ENCODE measurements around the gene OCIAD1. TPM values are rescaled to one million over a fixed set of nuclear protein-coding genes. Genes with fewer than 3 reads are reported as not detected.

The OCIAD1 gene
- total and polyA plus RNA-seq, 10 of the 15 experiments (the other 5 are each of a cell fraction or from before 2014, with no cell fraction given), result 89.1 to 196 (median 136) TPM

GRCh38 chr4:48854982-48855381 is 24.1 kb downstream of the OCIAD1 start (continued):
- no peak for TF ChIP-seq TCF7 (IDR thresholded peaks at IDR 0.05; ENCODE audit: borderline replicate concordance)
- TF ChIP-seq POLR2AphosphoS5 (IDR thresholded peaks at IDR 0.05; ENCODE audit: low read length), result no peak

DNA sequence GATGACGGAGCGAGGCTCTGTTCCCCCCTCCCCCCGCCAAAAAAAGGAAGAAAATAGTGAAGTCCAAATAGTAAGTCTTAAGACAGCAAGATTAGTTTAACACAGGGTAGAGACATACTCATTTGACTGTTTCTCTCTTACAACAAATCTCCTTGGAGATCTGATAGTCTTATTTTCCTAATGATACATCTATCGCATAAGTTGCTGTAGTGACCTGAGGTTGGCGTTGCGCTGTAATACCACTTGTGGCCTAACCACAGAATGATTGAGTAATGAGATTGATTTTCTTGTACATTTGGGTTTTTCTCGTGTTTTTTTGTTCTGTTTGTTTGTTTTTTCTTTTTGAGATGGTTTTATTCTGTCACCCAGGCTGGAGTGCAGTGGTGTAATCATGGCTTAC is 27.2 kb downstream of the OCIAD1 start:
- ATAC-seq (no peak), DNase-seq (ENCODE audit: low read depth, low spot score) (no peak), FAIRE-seq (no peak)
- Histone ChIP-seq H3K4me3 (no peak overlapping the region), H3K9ac (ENCODE audit: control insufficient read depth, insufficient read depth, low read length) (no peak overlapping the region), H2AFZ (ENCODE audit: control insufficient read depth, low read depth, low read length) (no peak overlapping the region), H4K20me1 (ENCODE audit: control insufficient read depth, insufficient read depth) (no peaks in the 10 kb centered on the region), H3K79me2 (ENCODE audit: control insufficient read depth, insufficient read depth, low read length) (no peaks in the 10 kb centered on the region), H3K9me3 (replicated peaks; ENCODE audit: control insufficient read depth, insufficient read depth, low read length) (no peaks in the 10 kb centered on the region), H3K27ac (ENCODE audit: control insufficient read depth, insufficient read depth) (no peak overlapping the region), H3K4me1 (ENCODE audit: control insufficient read depth, insufficient read depth, low read length) (no peaks in the 10 kb centered on the region), H3K36me3 (ENCODE audit: control insufficient read depth in 2 of 2, insufficient read depth in 2 of 2, low read length in 1 of 2) (peaks cover 4 to 11% of the 10 kb centered on the region in 2 experiments; a peak in 2 of 4 replicates), H3K27me3 (replicated peaks in 1 of 2; ENCODE audit: control insufficient read depth in 2 of 2, insufficient read depth in 2 of 2, low read length in 1 of 2) (no peaks in the 10 kb centered on the region), H3K4me2 (ENCODE audit: control insufficient read depth, insufficient read depth) (no peak overlapping the region)
- in situ Hi-C loops (cut with MboI) (no loop called here), intact Hi-C loops (cut with micrococcal nuclease; ENCODE audit: unreplicated experiment) (no loop called here)
- ChIA-PET CTCF (interaction anchor here (0.6 to 1.8 kb wide), 3 partner anchors 32 to 279 kb away, joined by 4 to 7 read pairs (median 5); no protein-coding TSS in a partner anchor), SMC1A (ENCODE audit: uncharacterized antibody, unreplicated experiment) (interaction anchor here (1.1 to 1.4 kb wide), 2 partner anchors 26 to 278 kb away, joined by 3 to 4 read pairs; no protein-coding TSS in a partner anchor), RAD21 (ENCODE audit: unreplicated experiment) (no interaction called here), POLR2A (no interaction called here)
- BruUV-seq (replicated peaks), result no TSS peak
- 100% methylated on average over 5 of the region's 7 CpGs for WGBS (ENCODE audit: insufficient coverage, insufficient replicate concordance, low lambda C conversion rate, missing lambda C conversion rate)
- TF ChIP-seq SREBF1 (IDR thresholded peaks at IDR 0.05; ENCODE audit: low read length) (no peak), EGR1 (IDR thresholded peaks at IDR 0.05; ENCODE audit: borderline replicate concordance in 1 of 2, low read depth in 2 of 2, low read length in 2 of 2) (no peak), KAT2A (conservative IDR thresholded peaks at IDR 0.05; ENCODE audit: control insufficient read depth, low read depth, low read length) (no peak), CREB1 (IDR thresholded peaks at IDR 0.05; ENCODE audit: low read depth) (no peak), HSF1 (IDR thresholded peaks at IDR 0.05; ENCODE audit: low read depth, low read length) (no peak), SIN3A (IDR thresholded peaks at IDR 0.05; ENCODE audit: low read depth, low read length) (no peak), IRF4 (IDR thresholded peaks at IDR 0.05; ENCODE audit: low read depth, low read length) (no peak), TBL1XR1 (IDR thresholded peaks at IDR 0.05; ENCODE audit: low read depth, low read length) (no peak), NFXL1 (IDR thresholded peaks at IDR 0.05; ENCODE audit: borderline replicate concordance) (no peak), HCFC1 (IDR thresholded peaks at IDR 0.05; ENCODE audit: low read length) (no peak)
- TF ChIP-seq, protein P1, sequence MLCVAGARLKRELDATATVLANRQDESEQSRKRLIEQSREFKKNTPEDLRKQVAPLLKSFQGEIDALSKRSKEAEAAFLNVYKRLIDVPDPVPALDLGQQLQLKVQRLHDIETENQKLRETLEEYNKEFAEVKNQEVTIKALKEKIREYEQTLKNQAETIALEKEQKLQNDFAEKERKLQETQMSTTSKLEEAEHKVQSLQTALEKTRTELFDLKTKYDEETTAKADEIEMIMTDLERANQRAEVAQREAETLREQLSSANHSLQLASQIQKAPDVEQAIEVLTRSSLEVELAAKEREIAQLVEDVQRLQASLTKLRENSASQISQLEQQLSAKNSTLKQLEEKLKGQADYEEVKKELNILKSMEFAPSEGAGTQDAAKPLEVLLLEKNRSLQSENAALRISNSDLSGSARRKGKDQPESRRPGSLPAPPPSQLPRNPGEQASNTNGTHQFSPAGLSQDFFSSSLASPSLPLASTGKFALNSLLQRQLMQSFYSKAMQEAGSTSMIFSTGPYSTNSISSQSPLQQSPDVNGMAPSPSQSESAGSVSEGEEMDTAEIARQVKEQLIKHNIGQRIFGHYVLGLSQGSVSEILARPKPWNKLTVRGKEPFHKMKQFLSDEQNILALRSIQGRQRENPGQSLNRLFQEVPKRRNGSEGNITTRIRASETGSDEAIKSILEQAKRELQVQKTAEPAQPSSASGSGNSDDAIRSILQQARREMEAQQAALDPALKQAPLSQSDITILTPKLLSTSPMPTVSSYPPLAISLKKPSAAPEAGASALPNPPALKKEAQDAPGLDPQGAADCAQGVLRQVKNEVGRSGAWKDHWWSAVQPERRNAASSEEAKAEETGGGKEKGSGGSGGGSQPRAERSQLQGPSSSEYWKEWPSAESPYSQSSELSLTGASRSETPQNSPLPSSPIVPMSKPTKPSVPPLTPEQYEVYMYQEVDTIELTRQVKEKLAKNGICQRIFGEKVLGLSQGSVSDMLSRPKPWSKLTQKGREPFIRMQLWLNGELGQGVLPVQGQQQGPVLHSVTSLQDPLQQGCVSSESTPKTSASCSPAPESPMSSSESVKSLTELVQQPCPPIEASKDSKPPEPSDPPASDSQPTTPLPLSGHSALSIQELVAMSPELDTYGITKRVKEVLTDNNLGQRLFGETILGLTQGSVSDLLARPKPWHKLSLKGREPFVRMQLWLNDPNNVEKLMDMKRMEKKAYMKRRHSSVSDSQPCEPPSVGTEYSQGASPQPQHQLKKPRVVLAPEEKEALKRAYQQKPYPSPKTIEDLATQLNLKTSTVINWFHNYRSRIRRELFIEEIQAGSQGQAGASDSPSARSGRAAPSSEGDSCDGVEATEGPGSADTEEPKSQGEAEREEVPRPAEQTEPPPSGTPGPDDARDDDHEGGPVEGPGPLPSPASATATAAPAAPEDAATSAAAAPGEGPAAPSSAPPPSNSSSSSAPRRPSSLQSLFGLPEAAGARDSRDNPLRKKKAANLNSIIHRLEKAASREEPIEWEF (IDR thresholded peaks at IDR 0.05; ENCODE audit: insufficient replicate concordance, low read depth, low read length), result no peak

Measured in GM12878 (cell line).